PC-3 (cell line): ENCODE results near the gene AWAT2. TPM values are rescaled to one million over a fixed set of nuclear protein-coding genes. Genes with fewer than 3 reads are reported as not detected.

Experiments used
- ATAC-seq: fragments of 200-7000 bp; cut with Tn5 transposase; 2 replicates; pipeline ENCODE4 v1.9.1; 2020; ENCODE audit warnings: mild to moderate bottlenecking, moderate library complexity
- BruUV-seq: library from RNA; stranded (reverse); fragments of 400-500 nt; replicated peaks from 2 replicates; lab custom pipeline; 2021; lab: Mats Ljungman, UMichigan
- CTCF ChIA-PET: fragments of 300-600 bp; sonication (Branson Sonifier 250); formaldehyde crosslinking; loops from one replicate; lab custom pipeline; 2022; ENCODE audit warnings: antibody characterized with exemption; lab: Charles Lee
- POLR2A ChIA-PET: fragments of 300-600 bp; sonication (Branson Sonifier 250); formaldehyde crosslinking; loops from one replicate; lab custom pipeline; 2022; ENCODE audit warnings: antibody characterized with exemption; ENCODE audit not compliant: unreplicated experiment; lab: Charles Lee
- DNase-seq: peaks from one replicate; pipeline ENCODE4 v3.0.0-alpha.2; 2015
- H2AFZ ChIP-seq: fragments of 300-600 bp; sonication (generic); 2 replicates; pipeline ENCODE4 v1.6.0; 2016; ENCODE audit warnings: antibody characterized with exemption, low read length
- H3F3A ChIP-seq: fragments of 300-600 bp; sonication (generic); one replicate; pipeline ENCODE4 v1.6.0; 2017; ENCODE audit warnings: antibody characterized with exemption, low read length, control low read depth, mild to moderate bottlenecking; ENCODE audit not compliant: unreplicated experiment
- H3K27ac ChIP-seq: fragments of 300-600 bp; sonication (generic); 2 replicates; pipeline ENCODE4 v1.5.1; 2016; ENCODE audit warnings: mild to moderate bottlenecking, low read length
- H3K27me3 ChIP-seq: fragments of 300-600 bp; sonication (generic); 2 replicates; pipeline ENCODE4 v1.6.1; 2016; ENCODE audit warnings: low read length, mixed read lengths
- H3K36me3 ChIP-seq: fragments of 300-600 bp; sonication (generic); 2 replicates; pipeline ENCODE4 v1.6.1; 2016; ENCODE audit warnings: low read depth, mixed run types, low read length, mixed read lengths
- H3K4me1 ChIP-seq: fragments of 300-600 bp; sonication (generic); 2 replicates; pipeline ENCODE4 v1.5.1; 2016; ENCODE audit warnings: low read length; ENCODE audit not compliant: insufficient read depth
- H3K4me2 ChIP-seq: fragments of 300-600 bp; sonication (generic); 2 replicates; pipeline ENCODE4 v1.6.0; 2016; ENCODE audit warnings: low read length
- H3K4me3 ChIP-seq: fragments of 300-600 bp; sonication (generic); 2 replicates; pipeline ENCODE4 v1.5.1; 2016; ENCODE audit warnings: mild to moderate bottlenecking, low read length, mixed read lengths
- H3K79me2 ChIP-seq: fragments of 300-600 bp; sonication (generic); 2 replicates; pipeline ENCODE4 v1.6.1; 2017; ENCODE audit warnings: low read length, mixed read lengths
- H3K9ac ChIP-seq: fragments of 300-600 bp; sonication (generic); 2 replicates; pipeline ENCODE4 v1.6.0; 2016; ENCODE audit warnings: mild to moderate bottlenecking, low read length
- H3K9me2 ChIP-seq: fragments of 300-600 bp; sonication (generic); replicated peaks from 2 replicates; pipeline ENCODE4 v1.6.1; 2016; ENCODE audit warnings: mixed run types, low read length, mixed read lengths
- H3K9me3 ChIP-seq: fragments of 300-600 bp; sonication (generic); 2 replicates; pipeline ENCODE4 v1.6.1; 2016; ENCODE audit warnings: low read length, mixed read lengths
- H4K20me1 ChIP-seq: fragments of 300-600 bp; sonication (generic); 2 replicates; pipeline ENCODE4 v1.6.1; 2016; ENCODE audit warnings: low read length, mixed read lengths
- CTCF ChIP-seq: fragments of 300-600 bp; sonication (generic); conservative IDR thresholded peaks from 2 replicates; pipeline ENCODE4 v1.5.1; 2017; ENCODE audit warnings: antibody characterized with exemption, low read depth, mild to moderate bottlenecking, low read length
- EZH2 ChIP-seq: fragments of 300-600 bp; sonication (generic); IDR thresholded peaks from one replicate; pipeline ENCODE4 v1.6.1; 2017; ENCODE audit warnings: antibody characterized with exemption, mild to moderate bottlenecking, low read length; ENCODE audit not compliant: unreplicated experiment
- EZH2phosphoT487 ChIP-seq: fragments of 300-600 bp; sonication (generic); IDR thresholded peaks from 2 replicates; pipeline ENCODE4 v1.6.1; 2018; ENCODE audit warnings: mild to moderate bottlenecking, antibody characterized with exemption, low read length, borderline replicate concordance
- intact Hi-C: fragments of 100-400 bp; cut with micrococcal nuclease; formaldehyde crosslinking; loops from 2 replicates; pipeline ENCODE4 v1.9.0; 2023
- total RNA-seq: library from RNA; depleted of rRNA; stranded (reverse); fragments of >200 nt; gene quantifications from 2 replicates; pipeline ENCODE4 v1.2.3, GENCODE V29; 2014

Gene AWAT2
- total RNA-seq, 1 experiment from 2014 or later = not detected

DNA sequence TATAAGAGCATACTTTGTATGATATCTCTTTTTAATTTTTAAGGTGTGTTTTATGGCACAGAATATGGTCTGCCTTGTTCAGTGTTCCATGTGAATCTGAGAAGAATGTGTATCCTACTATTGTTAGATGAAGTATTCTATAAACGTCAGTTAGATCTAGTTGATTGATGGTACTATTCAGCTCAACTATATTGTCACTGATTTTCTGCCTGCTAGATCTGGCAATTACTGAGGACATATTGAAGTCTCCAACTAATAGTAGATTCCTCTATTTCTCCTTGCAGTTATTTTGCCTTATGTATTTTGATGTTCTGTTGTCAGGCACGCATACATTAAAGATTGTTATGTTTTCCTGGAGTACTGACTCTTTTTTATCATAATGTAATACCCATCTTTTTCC lies 39.8 kb downstream of the AWAT2 start:
- no peaks in the 10 kb centered on the region for H3K9me2 ChIP-seq
- POLR2A ChIA-PET = no interaction called here
- intact Hi-C loops = no loop called here
- H3K4me3 ChIP-seq = no peak overlapping the region
- H3F3A ChIP-seq = no peaks in the 10 kb centered on the region
- no peak overlapping the region for H3K4me2 ChIP-seq
- peaks cover 6% of the 10 kb centered on the region for H3K27me3 ChIP-seq
- CTCF ChIA-PET = no interaction called here
- no peak for DNase-seq
- no peaks in the 10 kb centered on the region for H3K4me1 ChIP-seq
- no peaks in the 10 kb centered on the region for H3K36me3 ChIP-seq
- no peaks in the 10 kb centered on the region for H3K79me2 ChIP-seq
- no TSS peak for BruUV-seq
- no peak overlapping the region for H2AFZ ChIP-seq
- ATAC-seq = no peak
- TF ChIP-seq EZH2phosphoT487 = no peak
- no peak for TF ChIP-seq CTCF
- no peaks in the 10 kb centered on the region for H4K20me1 ChIP-seq
- H3K27ac ChIP-seq = no peak overlapping the region
- H3K9ac ChIP-seq = no peak overlapping the region
- no peaks in the 10 kb centered on the region for H3K9me3 ChIP-seq

- H3K9me3 ChIP-seq = no peaks in the 10 kb centered on the region
- DNase-seq (no peak), ATAC-seq (no peak)
- no peak overlapping the region for H3K27ac ChIP-seq
- peaks cover 6% of the 10 kb centered on the region for H3K27me3 ChIP-seq
- H3K9me2 ChIP-seq = no peaks in the 10 kb centered on the region
- POLR2A ChIA-PET = no interaction called here
- H2AFZ ChIP-seq = no peak overlapping the region
- no peaks in the 10 kb centered on the region for H3K4me1 ChIP-seq
- intact Hi-C loops = no loop called here
- CTCF ChIA-PET = no interaction called here
- no peaks in the 10 kb centered on the region for H3K79me2 ChIP-seq
- no peak overlapping the region for H3K4me2 ChIP-seq
- no peak overlapping the region for H3K4me3 ChIP-seq
- no peaks in the 10 kb centered on the region for H4K20me1 ChIP-seq
- H3K9ac ChIP-seq = no peak overlapping the region
- BruUV-seq = no TSS peak
- H3K36me3 ChIP-seq = no peaks in the 10 kb centered on the region
- no peak for TF ChIP-seq EZH2phosphoT487
- no peak for TF ChIP-seq EZH2
- TF ChIP-seq CTCF = no peak
- H3F3A ChIP-seq = no peaks in the 10 kb centered on the region
Observed at GRCh38 chrX:70009049-70009448, 40.7 kb downstream of the AWAT2 start.

- TF ChIP-seq EZH2phosphoT487 = no peak
- TF ChIP-seq EZH2 = no peak
- TF ChIP-seq CTCF = no peak
- no peak overlapping the region for H2AFZ ChIP-seq
Observed at GRCh38 chrX:70007946-70008345, 41.8 kb downstream of the AWAT2 start.

More at GRCh38 chrX:70007946-70008345, 41.8 kb downstream of the AWAT2 start:
- H3K27me3 ChIP-seq = peaks cover 6% of the 10 kb centered on the region
- ChIA-PET CTCF (no interaction called here), POLR2A (no interaction called here)
- H3K4me3 ChIP-seq = no peak overlapping the region
- no peaks in the 10 kb centered on the region for H3K9me3 ChIP-seq
- no TSS peak for BruUV-seq
- H3K9ac ChIP-seq = no peak overlapping the region
- no peaks in the 10 kb centered on the region for H3K4me1 ChIP-seq
- H3K9me2 ChIP-seq = no peaks in the 10 kb centered on the region
- no peak for DNase-seq
- H4K20me1 ChIP-seq = no peaks in the 10 kb centered on the region
- H3F3A ChIP-seq = no peaks in the 10 kb centered on the region
- no peak for ATAC-seq
- no peak overlapping the region for H3K4me2 ChIP-seq
- H3K79me2 ChIP-seq = no peaks in the 10 kb centered on the region
- intact Hi-C loops = no loop called here
- no peak overlapping the region for H3K27ac ChIP-seq
- H3K36me3 ChIP-seq = no peaks in the 10 kb centered on the region
